Trophoblast cell (in vitro differentiated cells and primary cell): ENCODE results near the gene MAML3.

ENCODE experiments used
- DNase-seq, 2 donors: peaks; one replicate each; pipeline ENCODE4 v3.0.0-alpha.2; 2016
- H2AFZ ChIP-seq: 2 replicates; pipeline ENCODE4 v1.6.1; 2013; ENCODE audit warnings: low read length, moderate library complexity, mild to moderate bottlenecking; ENCODE audit not compliant: insufficient read depth, poor library complexity
- H2AK5ac ChIP-seq: 2 replicates; pipeline ENCODE4 v1.6.1; 2013; ENCODE audit warnings: mild to moderate bottlenecking, low read length
- H2BK120ac ChIP-seq: 2 replicates; pipeline ENCODE4 v1.6.1; 2013; ENCODE audit warnings: low read length, mild to moderate bottlenecking, moderate library complexity; ENCODE audit not compliant: insufficient read depth, poor library complexity
- H2BK12ac ChIP-seq: 2 replicates; pipeline ENCODE4 v1.6.1; 2013; ENCODE audit warnings: mild to moderate bottlenecking, low read length, moderate library complexity
- H2BK5ac ChIP-seq: 2 replicates; pipeline ENCODE4 v1.6.1; 2013; ENCODE audit warnings: low read length, low read depth, moderate library complexity, mild to moderate bottlenecking; ENCODE audit not compliant: poor library complexity
- H3K14ac ChIP-seq: 2 replicates; pipeline ENCODE4 v1.6.1; 2013; ENCODE audit warnings: mild to moderate bottlenecking, low read length
- H3K18ac ChIP-seq: 2 replicates; pipeline ENCODE4 v1.6.1; 2013; ENCODE audit warnings: mild to moderate bottlenecking, low read length
- H3K23ac ChIP-seq: 2 replicates; pipeline ENCODE4 v1.6.1; 2013; ENCODE audit warnings: low read length
- H3K27ac ChIP-seq: 2 replicates; pipeline ENCODE4 v1.5.1; 2013; ENCODE audit warnings: low read depth, mild to moderate bottlenecking, inconsistent platforms, low read length, moderate library complexity
- H3K27me3 ChIP-seq: 2 replicates; pipeline ENCODE4 v1.6.1; 2013; ENCODE audit warnings: inconsistent platforms, mild to moderate bottlenecking, low read length, moderate library complexity; ENCODE audit not compliant: insufficient read depth
- H3K36me3 ChIP-seq, 2 experiments: 1 replicate in 1 of 2; 2 replicates in 1 of 2; pipeline ENCODE4 v1.6.1; 2013; ENCODE audit warnings: low read length in 2 of 2, mild to moderate bottlenecking in 2 of 2, moderate library complexity in 1 of 2; ENCODE audit not compliant: insufficient read depth in 2 of 2, control insufficient read depth in 1 of 2
- H3K4ac ChIP-seq: 2 replicates; pipeline ENCODE4 v1.6.1; 2013; ENCODE audit warnings: low read depth, mild to moderate bottlenecking, low read length, moderate library complexity
- H3K4me1 ChIP-seq, 2 experiments: 1 replicate in 1 of 2; 2 replicates in 1 of 2; pipeline ENCODE4 v1.6.1; 2013; ENCODE audit warnings: low read length in 2 of 2, mild to moderate bottlenecking in 2 of 2, moderate library complexity in 1 of 2; ENCODE audit not compliant: insufficient read depth in 2 of 2, control insufficient read depth in 1 of 2
- H3K4me2 ChIP-seq: 2 replicates; pipeline ENCODE4 v1.6.1; 2013; ENCODE audit warnings: inconsistent platforms, mild to moderate bottlenecking, low read length, moderate library complexity
- H3K4me3 ChIP-seq: 2 replicates; pipeline ENCODE4 v1.5.1; 2013; ENCODE audit warnings: mild to moderate bottlenecking, low read depth, low read length, inconsistent platforms
- H3K79me1 ChIP-seq: one replicate; pipeline ENCODE4 v1.6.1; 2013; ENCODE audit warnings: low read length
- H3K79me2 ChIP-seq: 2 replicates; pipeline ENCODE4 v1.6.1; 2013; ENCODE audit warnings: low read length, mild to moderate bottlenecking; ENCODE audit not compliant: control insufficient read depth, insufficient read depth, poor library complexity
- H3K9ac ChIP-seq: 2 replicates; pipeline ENCODE4 v1.6.1; 2013; ENCODE audit warnings: mild to moderate bottlenecking, low read length
- H3K9me3 ChIP-seq: 2 replicates; pipeline ENCODE4 v1.6.1; 2013; ENCODE audit warnings: low read depth, mild to moderate bottlenecking, control low read depth, inconsistent platforms, low read length; ENCODE audit not compliant: insufficient read depth
- H4K12ac ChIP-seq: 2 replicates; pipeline ENCODE4 v1.6.1; 2013; ENCODE audit warnings: low read depth, mild to moderate bottlenecking, low read length, moderate library complexity
- H4K8ac ChIP-seq: 2 replicates; pipeline ENCODE4 v1.6.1; 2013; ENCODE audit warnings: low read depth, mild to moderate bottlenecking, low read length, moderate library complexity
- H4K91ac ChIP-seq: one replicate; pipeline ENCODE4 v1.6.1; 2013; ENCODE audit warnings: low read depth, mild to moderate bottlenecking, low read length, moderate library complexity
- WGBS: extraction: QIAGEN DNeasy Blood & Tissue Kit; methylation state at CpG from one replicate; pipeline ENCODE4 v1.1.7; 2013; ENCODE audit warnings: missing lambda C conversion rate; ENCODE audit not compliant: insufficient read length, insufficient coverage; ENCODE audit errors: extremely low coverage; 5-methylcytosine and 5-hydroxymethylcytosine counted together

MAML3 gene

GRCh38 chr4:139797287-139797686, 356.7 kb downstream of the MAML3 start:
- no peak for DNase-seq
- Histone ChIP-seq H2BK5ac (no peak overlapping the region), H3K4ac (no peak overlapping the region), H4K8ac (no peak overlapping the region), H4K12ac (no peak overlapping the region), H3K14ac (no peak overlapping the region), H3K9me3 (no peaks in the 10 kb centered on the region), H2BK12ac (no peak overlapping the region), H3K18ac (no peak overlapping the region), H3K79me1 (no peaks in the 10 kb centered on the region), H3K79me2 (no peaks in the 10 kb centered on the region), H3K9ac (no peak overlapping the region), H3K23ac (no peak overlapping the region), H3K27me3 (no peaks in the 10 kb centered on the region), H3K4me2 (no peak overlapping the region), H3K27ac (no peak overlapping the region), H3K4me1 (no peaks in the 10 kb centered on the region), H2BK120ac (no peak overlapping the region), H2AK5ac (no peak overlapping the region), H3K36me3 (no peaks in the 10 kb centered on the region), H2AFZ (no peak overlapping the region), H4K91ac (no peak overlapping the region), H3K4me3 (no peak overlapping the region)
- WGBS: no CpG with 5 or more reads among the region's 2 CpGs

DNA sequence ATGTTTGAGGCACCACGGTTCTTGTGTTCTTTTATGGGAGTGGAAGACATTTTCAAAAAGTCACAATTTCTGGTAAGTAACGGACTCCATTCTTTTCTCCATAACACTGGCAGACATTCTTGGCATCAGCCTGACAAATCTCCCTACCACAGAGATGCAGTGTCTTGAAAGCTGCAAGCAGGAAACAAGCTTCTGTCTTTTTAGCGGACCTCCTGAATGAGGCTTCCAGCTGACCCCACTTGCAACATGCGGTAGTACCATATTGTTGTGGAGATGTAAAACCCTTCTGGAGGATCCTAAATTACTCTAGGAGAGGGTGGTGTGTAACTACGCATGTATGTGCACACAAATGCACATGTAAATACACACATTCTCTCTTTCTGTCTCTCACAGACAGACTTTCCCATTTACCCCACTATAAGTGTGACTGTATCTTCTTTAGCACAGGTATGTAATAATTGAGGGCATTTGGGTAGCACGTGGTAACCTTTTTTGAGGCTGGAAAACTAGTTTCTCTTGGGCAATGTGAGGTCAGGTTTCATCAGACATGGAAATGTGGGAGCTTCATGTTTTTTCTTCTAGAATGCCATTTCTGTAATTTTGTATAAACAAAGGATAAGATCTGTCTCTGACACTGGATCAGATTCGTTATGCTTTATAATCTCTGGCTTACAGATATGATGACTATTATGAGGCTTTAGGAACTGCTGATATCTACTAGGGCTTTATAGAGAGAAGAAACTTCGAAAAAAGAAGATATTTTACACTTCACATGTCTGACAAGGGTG, 358.3 kb downstream of the MAML3 start:
- no peaks in the 10 kb centered on the region for H3K9me3 ChIP-seq
- H3K18ac ChIP-seq: no peak overlapping the region
- WGBS: no CpG with 5 or more reads among the region's 8 CpGs
- DNase-seq: peak in 1 of 2 donors; percentile 52
- H3K14ac ChIP-seq: no peak overlapping the region
- no peak overlapping the region for H4K12ac ChIP-seq
- H3K79me1 ChIP-seq: no peaks in the 10 kb centered on the region
- H3K27me3 ChIP-seq: no peaks in the 10 kb centered on the region
- no peak overlapping the region for H3K4ac ChIP-seq
- no peak overlapping the region for H2BK12ac ChIP-seq
- no peak overlapping the region for H4K91ac ChIP-seq
- no peaks in the 10 kb centered on the region for H3K79me2 ChIP-seq
- H4K8ac ChIP-seq: no peak overlapping the region
- no peak overlapping the region for H3K9ac ChIP-seq
- H3K4me1 ChIP-seq: no peaks in the 10 kb centered on the region
- no peak overlapping the region for H2AK5ac ChIP-seq
- no peak overlapping the region for H2AFZ ChIP-seq
- H2BK5ac ChIP-seq: no peak overlapping the region
- no peak overlapping the region for H3K4me3 ChIP-seq
- H2BK120ac ChIP-seq: no peak overlapping the region
- no peak overlapping the region for H3K23ac ChIP-seq
- H3K36me3 ChIP-seq: no peaks in the 10 kb centered on the region
- no peak overlapping the region for H3K4me2 ChIP-seq
- H3K27ac ChIP-seq: no peak overlapping the region

GRCh38 chr4:139794158-139794954, 359.6 kb downstream of the MAML3 start:
- H3K14ac ChIP-seq: no peak overlapping the region
- H3K18ac ChIP-seq: no peak overlapping the region
- no peak overlapping the region for H4K8ac ChIP-seq
- no peak overlapping the region for H4K12ac ChIP-seq
- no peak for DNase-seq
- no peak overlapping the region for H2BK12ac ChIP-seq
- H3K79me1 ChIP-seq: no peaks in the 10 kb centered on the region
- H3K9me3 ChIP-seq: no peaks in the 10 kb centered on the region
- H3K36me3 ChIP-seq: no peaks in the 10 kb centered on the region
- H3K79me2 ChIP-seq: no peaks in the 10 kb centered on the region
- H3K9ac ChIP-seq: no peak overlapping the region
- no peak overlapping the region for H3K23ac ChIP-seq
- H3K4me3 ChIP-seq: no peak overlapping the region
- no peak overlapping the region for H3K4ac ChIP-seq
- no peak overlapping the region for H3K27ac ChIP-seq
- H2BK120ac ChIP-seq: no peak overlapping the region
- H3K4me1 ChIP-seq: no peaks in the 10 kb centered on the region
- no peak overlapping the region for H4K91ac ChIP-seq
- H3K27me3 ChIP-seq: no peaks in the 10 kb centered on the region
- no peak overlapping the region for H3K4me2 ChIP-seq
- no peak overlapping the region for H2BK5ac ChIP-seq
- no CpG with 5 or more reads among the region's 3 CpGs for WGBS
- no peak overlapping the region for H2AK5ac ChIP-seq
- no peak overlapping the region for H2AFZ ChIP-seq

DNA sequence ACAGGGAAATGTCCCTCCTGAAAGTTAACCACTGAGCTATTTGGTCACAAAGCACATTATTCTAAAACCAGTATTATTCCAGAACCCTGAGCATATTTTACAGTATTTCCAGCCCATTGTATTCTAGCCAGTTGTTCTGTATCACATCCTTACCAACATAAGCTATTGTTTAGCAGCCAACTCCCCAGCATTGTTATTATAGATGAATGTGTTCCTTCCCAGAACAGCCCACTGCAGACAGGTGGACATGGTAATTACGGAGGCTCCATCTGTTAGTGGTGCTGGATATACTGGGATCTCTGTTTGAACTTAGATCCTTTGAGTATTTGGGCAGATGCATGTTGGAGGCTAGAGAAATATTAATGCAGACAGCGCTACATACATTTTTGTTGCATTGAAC, 362.3 kb downstream of the MAML3 start:
- no CpG with 5 or more reads among the region's 2 CpGs for WGBS
- H4K12ac ChIP-seq: no peak overlapping the region

More for the DNA sequence above, 362.3 kb downstream of the MAML3 start:
- DNase-seq: no peak
- H2BK12ac ChIP-seq: no peak overlapping the region
- H2AFZ ChIP-seq: no peak overlapping the region
- H3K9ac ChIP-seq: no peak overlapping the region
- H3K4ac ChIP-seq: no peak overlapping the region
- H3K79me2 ChIP-seq: no peaks in the 10 kb centered on the region
- no peaks in the 10 kb centered on the region for H3K4me1 ChIP-seq
- H3K23ac ChIP-seq: no peak overlapping the region
- H3K4me2 ChIP-seq: no peak overlapping the region
- H3K14ac ChIP-seq: no peak overlapping the region
- no peak overlapping the region for H3K18ac ChIP-seq
- no peak overlapping the region for H2BK5ac ChIP-seq
- H2BK120ac ChIP-seq: no peak overlapping the region
- H3K27me3 ChIP-seq: no peaks in the 10 kb centered on the region
- H3K9me3 ChIP-seq: no peaks in the 10 kb centered on the region
- H4K8ac ChIP-seq: no peak overlapping the region
- no peak overlapping the region for H3K27ac ChIP-seq
- H2AK5ac ChIP-seq: no peak overlapping the region
- no peak overlapping the region for H3K4me3 ChIP-seq
- H3K36me3 ChIP-seq: no peaks in the 10 kb centered on the region
- no peak overlapping the region for H4K91ac ChIP-seq
- H3K79me1 ChIP-seq: no peaks in the 10 kb centered on the region
